ENCODE data around the gene CCDC86.

- TF ChIP-seq, protein P1, sequence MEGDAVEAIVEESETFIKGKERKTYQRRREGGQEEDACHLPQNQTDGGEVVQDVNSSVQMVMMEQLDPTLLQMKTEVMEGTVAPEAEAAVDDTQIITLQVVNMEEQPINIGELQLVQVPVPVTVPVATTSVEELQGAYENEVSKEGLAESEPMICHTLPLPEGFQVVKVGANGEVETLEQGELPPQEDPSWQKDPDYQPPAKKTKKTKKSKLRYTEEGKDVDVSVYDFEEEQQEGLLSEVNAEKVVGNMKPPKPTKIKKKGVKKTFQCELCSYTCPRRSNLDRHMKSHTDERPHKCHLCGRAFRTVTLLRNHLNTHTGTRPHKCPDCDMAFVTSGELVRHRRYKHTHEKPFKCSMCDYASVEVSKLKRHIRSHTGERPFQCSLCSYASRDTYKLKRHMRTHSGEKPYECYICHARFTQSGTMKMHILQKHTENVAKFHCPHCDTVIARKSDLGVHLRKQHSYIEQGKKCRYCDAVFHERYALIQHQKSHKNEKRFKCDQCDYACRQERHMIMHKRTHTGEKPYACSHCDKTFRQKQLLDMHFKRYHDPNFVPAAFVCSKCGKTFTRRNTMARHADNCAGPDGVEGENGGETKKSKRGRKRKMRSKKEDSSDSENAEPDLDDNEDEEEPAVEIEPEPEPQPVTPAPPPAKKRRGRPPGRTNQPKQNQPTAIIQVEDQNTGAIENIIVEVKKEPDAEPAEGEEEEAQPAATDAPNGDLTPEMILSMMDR (IDR thresholded peaks at IDR 0.05) = no peak
- TF ChIP-seq ATF2 (CRISPR knock-in tag; IDR thresholded peaks at IDR 0.05; ENCODE audit: borderline replicate concordance, low read depth) (no peak), ATF1 (CRISPR knock-in tag; IDR thresholded peaks at IDR 0.05) (no peak), ETV6 (CRISPR knock-in tag; IDR thresholded peaks at IDR 0.05) (no peak), ZNF219 (CRISPR knock-in tag; IDR thresholded peaks at IDR 0.05; ENCODE audit: borderline replicate concordance) (no peak)
These were observed 23.9 kb upstream of the CCDC86 start for GRCh38 chr11:60818057-60818456.
